NT2/D1 (cell line): ENCODE measurements around the gene NELFE.

Experiments used
- SUZ12 ChIP-seq: IDR thresholded peaks from 2 replicates; pipeline ENCODE4 v1.6.1; 2011; ENCODE audit not compliant: insufficient read length, insufficient read depth; ENCODE audit errors: extremely low read depth
- YY1 ChIP-seq: IDR thresholded peaks from 2 replicates; pipeline ENCODE4 v1.6.1; 2011; ENCODE audit not compliant: insufficient read length, insufficient read depth
- ZNF274 ChIP-seq: IDR thresholded peaks from 2 replicates; pipeline ENCODE4 v1.6.1; 2011; ENCODE audit warnings: mild to moderate bottlenecking, low read depth, low read length

DNA sequence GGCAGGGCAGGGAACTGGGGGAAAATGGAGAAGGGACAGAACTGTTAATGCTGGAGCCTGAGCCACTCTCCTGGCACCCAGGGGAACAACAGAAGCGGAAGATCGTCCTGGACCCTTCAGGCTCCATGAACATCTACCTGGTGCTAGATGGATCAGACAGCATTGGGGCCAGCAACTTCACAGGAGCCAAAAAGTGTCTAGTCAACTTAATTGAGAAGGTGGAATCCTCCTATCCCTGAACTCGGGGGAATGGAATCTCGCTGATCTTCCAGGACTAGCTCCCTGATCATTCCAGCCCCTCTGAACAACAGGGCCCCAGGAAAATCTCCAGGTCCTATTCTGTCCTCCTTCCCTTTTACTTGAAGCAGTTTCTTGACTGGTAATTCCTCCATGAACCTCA lies 10.9 kb downstream of the NELFE start:
- TF ChIP-seq YY1 (no peak), ZNF274 (no peak), SUZ12 (no peak)
